K562 (cell line): Measurements from ENCODE around the gene SMC3. TPM values are rescaled to one million over a fixed set of nuclear protein-coding genes. Genes with fewer than 3 reads are reported as not detected.

Experiments
- ATAC-seq: fragments of 200-7000 bp; cut with Tn5 transposase; 3 replicates; pipeline ENCODE4 v1.9.1; 2020; ENCODE audit warnings: moderate library complexity
- BruUV-seq: library from RNA; stranded (reverse); fragments of 400-500 nt; replicated peaks from 2 replicates; lab custom pipeline; 2021; lab: Mats Ljungman, UMichigan
- CTCF ChIA-PET: fragments of 300-600 bp; formaldehyde crosslinking; extraction: SDS; loops from one replicate; lab custom pipeline; 2021; ENCODE audit warnings: low intra/inter-chr PET ratio; lab: Yijun Ruan, JAX
- POLR2A ChIA-PET: fragments of 300-600, 350-650 bp; sonication (Branson Sonifier 250); formaldehyde crosslinking; extraction: SDS; loops from one replicate; lab custom pipeline; 2021; ENCODE audit warnings: antibody characterized with exemption, inconsistent platforms; lab: Yijun Ruan, JAX
- DNase-seq, 4 experiments: peaks; one replicate each; pipeline versions ENCODE4 v3.0.0 to v3.0.0-alpha.2; 2011 to 2018; ENCODE audit warnings: low spot score in 3 of 4, mixed read lengths in 3 of 4; ENCODE audit errors: extremely low read depth in 1 of 4
- FAIRE-seq: peaks from 2 replicates; lab custom pipeline; 2011; peaks lifted over from hg19 to GRCh38; lab: Jason Lieb, UNC
- H2AFZ ChIP-seq: 2 replicates; pipeline ENCODE4 v1.6.0; 2011; ENCODE audit warnings: low read depth, low read length, control low read depth, inconsistent platforms
- H3K27ac ChIP-seq: fragments of 200-600 bp; 3 replicates; pipeline ENCODE4 v1.8.0; 2011; ENCODE audit warnings: low read depth, mild to moderate bottlenecking, control low read depth, inconsistent platforms, low read length, moderate library complexity, mixed read lengths; ENCODE audit errors: extremely low read depth
- H3K27me3 ChIP-seq, 2 experiments: fragments of 300-600 bp in 1 of 2; 2 replicates in 1 of 2; 3 replicates in 1 of 2; pipeline versions ENCODE4 v1.6.0 to v1.8.0; 2011; ENCODE audit warnings: inconsistent platforms in 2 of 2, low read length in 2 of 2, mild to moderate bottlenecking in 1 of 2, mixed read lengths in 1 of 2, moderate library complexity in 1 of 2; ENCODE audit not compliant: control insufficient read depth in 2 of 2, insufficient read depth in 2 of 2
- H3K36me3 ChIP-seq: fragments of 300-600 bp; 3 replicates; pipeline ENCODE4 v1.8.0; 2011; ENCODE audit warnings: mild to moderate bottlenecking, low read length, inconsistent platforms; ENCODE audit not compliant: control insufficient read depth, insufficient read depth
- H3K4me1 ChIP-seq, 2 experiments: fragments of 200-600 bp in 1 of 2; replicated peaks in 1 of 2; 2 replicates in 1 of 2; 3 replicates in 1 of 2; pipeline versions ENCODE4 v1.5.1 to v1.8.0; 2011; ENCODE audit warnings: inconsistent platforms in 2 of 2, low read length in 2 of 2, mild to moderate bottlenecking in 1 of 2, mixed read lengths in 1 of 2, moderate library complexity in 1 of 2; ENCODE audit not compliant: control insufficient read depth in 2 of 2, insufficient read depth in 2 of 2
- H3K4me2 ChIP-seq: 2 replicates; pipeline ENCODE4 v1.6.1; 2011; ENCODE audit warnings: low read length, control low read depth, inconsistent platforms, mixed read lengths; ENCODE audit not compliant: insufficient read depth
- H3K4me3 ChIP-seq: fragments of 200-600 bp; sonication (generic), shearing (Covaris generic); 2 replicates; pipeline ENCODE4 v1.5.1; 2016; ENCODE audit warnings: control low read depth, inconsistent platforms
- H3K79me2 ChIP-seq: fragments of 200-600 bp; 3 replicates; pipeline ENCODE4 v1.8.0; 2011; ENCODE audit warnings: low read length, inconsistent platforms; ENCODE audit not compliant: control insufficient read depth, insufficient read depth
- H3K9ac ChIP-seq, 2 experiments: 2 replicates each; pipeline versions ENCODE4 v1.6.0 to v1.6.1; 2011; ENCODE audit warnings: low read depth in 2 of 2, low read length in 2 of 2, control low read depth in 1 of 2, inconsistent platforms in 1 of 2, mild to moderate bottlenecking in 1 of 2, mixed read lengths in 1 of 2; ENCODE audit not compliant: insufficient read depth in 1 of 2
- H3K9me1 ChIP-seq: one replicate; pipeline ENCODE4 v1.6.0; 2011; ENCODE audit warnings: inconsistent platforms, mild to moderate bottlenecking, low read length, moderate library complexity; ENCODE audit not compliant: control insufficient read depth, insufficient read depth
- H3K9me3 ChIP-seq: replicated peaks from 2 replicates; pipeline ENCODE4 v1.5.1; 2011; ENCODE audit warnings: low read depth, low read length, inconsistent platforms; ENCODE audit not compliant: control insufficient read depth, insufficient read depth
- H4K20me1 ChIP-seq: replicated peaks from 2 replicates; pipeline ENCODE4 v1.6.1; 2011; ENCODE audit warnings: low read length, inconsistent platforms, mixed read lengths; ENCODE audit not compliant: control insufficient read depth, insufficient read depth
- ARNT ChIP-seq, 2 experiments: fragments of 450-650 bp; IDR thresholded peaks; 2 replicates each; pipeline ENCODE4 v1.6.1; 2016; ENCODE audit warnings: mild to moderate bottlenecking in 1 of 2
- EGR1 ChIP-seq: fragments of 450-650 bp; conservative IDR thresholded peaks from 2 replicates; pipeline ENCODE4 v1.6.1; 2017; ENCODE audit warnings: mild to moderate bottlenecking
- GTF2E2 ChIP-seq: fragments of 200-800 bp; sonication (Bioruptor generic); IDR thresholded peaks from 2 replicates; pipeline ENCODE4 v1.6.1; 2016; ENCODE audit warnings: missing genetic modification characterization, missing compliant biosample characterization
- POLR2G ChIP-seq: fragments of 200-400 bp; formaldehyde crosslinking; IDR thresholded peaks from 2 replicates; pipeline ENCODE4 v1.6.1; 2017; ENCODE audit warnings: low read depth, mild to moderate bottlenecking, antibody characterized with exemption, low read length, moderate library complexity
- SOX6 ChIP-seq: fragments of 450-650 bp; IDR thresholded peaks from 2 replicates; pipeline ENCODE4 v1.6.1; 2014; ENCODE audit warnings: mild to moderate bottlenecking
- YY1 ChIP-seq, 3 experiments: IDR thresholded peaks; 2 replicates each; pipeline ENCODE4 v1.6.1; 2011; ENCODE audit warnings: low read length in 2 of 3, mild to moderate bottlenecking in 2 of 3, moderate library complexity in 2 of 3, borderline replicate concordance in 1 of 3, control low read depth in 1 of 3, low read depth in 1 of 3; ENCODE audit not compliant: insufficient read depth in 3 of 3, insufficient replicate concordance in 2 of 3, control insufficient read depth in 1 of 3, insufficient read length in 1 of 3; ENCODE audit errors: extremely low read depth in 1 of 3
- WGBS: fragments of 100-300 bp; shearing (Covaris generic); methylation state at CpG from one replicate; pipeline ENCODE4 v1.1.6; 2016; ENCODE audit warnings: low coverage, mixed read lengths; ENCODE audit not compliant: insufficient coverage; ENCODE audit errors: missing lambda C conversion rate; 5-methylcytosine and 5-hydroxymethylcytosine counted together
- in situ Hi-C: fragments of 300-500 bp; cut with MboI; formaldehyde crosslinking; loops from 4 replicates; pipeline ENCODE4 v1.15.0; 2018; ENCODE audit warnings: inconsistent platforms, mixed read lengths
- intact Hi-C: fragments of 100-400 bp; cut with micrococcal nuclease; formaldehyde crosslinking; loops from 2 replicates; pipeline ENCODE4 v1.14.2; 2022
- polyA plus RNA-seq, 8 experiments: library from polyadenylated mRNA; depleted of rRNA in 4 of 8; stranded (reverse) in 5 of 8; unstranded in 3 of 8; fragments of >200 nt; fragmentation: Nextera tagmentation in 2 of 8; fragmentation: Illumina TruSeq in 1 of 8; extraction: Ambion mirVana in 2 of 8; extraction: Trizol in 1 of 8; gene quantifications; 2 replicates each; pipeline versions ENCODE4 v1.2.1 to v1.2.3, GENCODE V29; 2011 to 2014; ENCODE audit warnings: inconsistent platforms in 1 of 8, missing spikeins in 1 of 8
- total RNA-seq, 7 experiments: library from RNA; depleted of rRNA in 6 of 7; stranded (reverse); fragments of >200 nt in 6 of 7; fragmentation: Illumina TruSeq in 2 of 7; extraction: Trizol in 2 of 7; gene quantifications; 2 replicates each; pipeline versions ENCODE4 v1.2.1 to v1.2.3, GENCODE V29; 2011 to 2021; ENCODE audit warnings: low replicate concordance in 1 of 7
- TF ChIP-seq, protein P1 (sequence below): fragments of 200-800 bp; sonication (Bioruptor generic); IDR thresholded peaks from 2 replicates; pipeline ENCODE4 v1.6.1; 2017; ENCODE audit warnings: missing genetic modification characterization, missing compliant biosample characterization
- TF ChIP-seq, protein P2 (sequence below): sonication (generic); formaldehyde crosslinking; IDR thresholded peaks from 2 replicates; pipeline ENCODE4 v1.8.1; 2023; ENCODE audit warnings: mild to moderate bottlenecking, missing genetic modification reagents

The SMC3 gene
- total and polyA plus RNA-seq, 9 of the 15 experiments (the other 6 are each of a cell fraction or from before 2014, with no cell fraction given) = 21.3 to 62.6 (median 39.3) TPM

DNA sequence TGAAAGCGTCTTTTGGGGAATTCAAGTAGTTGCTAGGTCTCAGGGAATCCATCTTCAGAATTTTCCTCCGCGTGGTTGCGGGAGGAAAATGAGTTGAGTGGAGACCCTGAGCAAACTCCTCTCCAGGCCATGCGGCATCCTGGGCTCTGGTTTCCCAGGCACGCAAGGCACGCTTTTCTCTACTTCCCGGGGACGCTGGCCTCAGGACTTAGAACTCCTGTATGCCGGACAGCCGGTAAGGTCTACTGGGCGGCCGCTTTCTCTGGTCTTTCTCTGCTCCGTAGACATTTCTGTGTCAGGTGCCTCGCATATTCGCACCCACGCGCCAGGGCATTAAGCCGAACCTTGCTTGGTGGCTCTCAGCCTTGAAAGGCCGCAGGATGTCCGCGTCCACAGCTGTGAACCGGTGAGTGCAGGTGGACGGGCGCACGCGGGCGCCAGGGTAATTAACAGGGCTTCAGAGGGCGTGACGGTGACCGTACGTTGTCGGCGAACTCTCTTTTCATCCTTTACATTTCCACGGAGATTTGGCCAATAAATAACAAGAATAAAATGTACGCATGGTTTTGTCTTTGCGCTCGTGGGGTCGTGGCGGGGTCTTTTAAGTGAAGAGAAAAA, 75.6 kb downstream of the SMC3 start:
- H3K9me3 ChIP-seq = no peaks in the 10 kb centered on the region
- TF ChIP-seq SOX6 = no peak
- TF ChIP-seq, all 486 proteins: peak for 0
- Histone ChIP-seq H3K27me3 (no peaks in the 10 kb centered on the region), H3K4me1 (peaks cover 11 to 14% of the 10 kb centered on the region in 2 experiments; a peak in 4 of 5 replicates), H3K4me3 (no peak overlapping the region), H3K36me3 (no peaks in the 10 kb centered on the region), H2AFZ (0 out of 2 replicates have a peak overlapping the region, but pooled peaks have one; percentile 16), H3K9me1 (no peaks in the 10 kb centered on the region), H3K79me2 (peaks cover 40% of the 10 kb centered on the region), H3K9ac (no peak overlapping the region), H3K4me2 (no peak overlapping the region), H3K27ac (no peak overlapping the region), H4K20me1 (no peaks in the 10 kb centered on the region)
- CTCF ChIA-PET = no interaction called here
- WGBS = 98% methylated on average over 13 of the region's 40 CpGs
- no TSS peak for BruUV-seq
- intact Hi-C loops = no loop called here
- POLR2A ChIA-PET = no interaction called here
- ATAC-seq = no peak
- FAIRE-seq = no peak
- no peak for DNase-seq
- in situ Hi-C loops = no loop called here

DNA sequence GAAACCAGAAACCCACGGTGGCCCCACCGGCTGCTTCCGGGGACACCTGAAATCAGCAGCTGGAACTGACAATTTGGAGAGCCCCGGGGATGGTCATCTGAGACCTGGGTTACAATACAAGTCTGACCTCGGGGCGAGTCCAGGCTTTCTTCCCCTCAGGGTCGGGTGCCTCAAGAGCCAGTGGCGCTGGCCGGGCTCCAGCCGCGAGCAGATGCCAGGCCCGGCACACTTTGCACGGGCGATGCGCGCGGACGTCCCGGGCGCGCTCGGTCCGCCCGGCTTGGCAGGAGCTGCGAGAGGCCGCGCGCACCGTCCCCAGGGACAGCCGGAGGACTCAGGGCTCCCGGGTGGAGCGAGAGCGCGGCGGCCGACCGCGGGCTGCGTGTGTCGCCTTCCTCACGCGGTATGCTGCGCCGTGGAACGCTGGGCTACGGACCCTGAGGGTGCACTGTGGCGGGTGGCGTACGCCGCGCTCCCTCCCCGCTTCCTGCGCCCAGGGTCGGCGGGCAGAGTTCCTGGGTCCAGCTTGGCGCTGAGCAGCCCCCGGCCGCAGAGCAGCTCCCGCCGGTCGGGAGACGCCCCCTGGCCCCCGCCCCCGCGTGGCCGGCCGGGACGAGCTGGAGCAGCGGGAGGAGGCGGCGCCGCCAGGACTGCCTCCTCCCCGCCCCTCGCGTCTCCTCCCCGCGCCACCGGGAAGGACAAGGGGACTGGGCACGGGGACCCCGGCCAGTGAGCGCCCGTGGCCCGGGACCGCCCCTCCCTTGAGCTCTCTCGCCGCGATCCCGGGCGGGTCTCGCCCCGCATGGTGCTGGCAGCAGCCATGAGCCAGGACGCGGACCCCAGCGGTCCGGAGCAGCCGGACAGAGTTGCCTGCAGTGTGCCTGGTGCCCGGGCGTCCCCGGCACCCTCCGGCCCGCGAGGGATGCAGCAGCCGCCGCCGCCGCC, 76.4 kb downstream of the SMC3 start, which contains the start of gene RBM20:
RBM20 (plus strand) TSS at position 684 of the 945 bp plus-strand sequence; CDS start at position 803, 119 bp downstream.
- no TSS peak for BruUV-seq
- intact Hi-C loops = no loop called here
- TF ChIP-seq EGR1 (0 out of 2 replicates have a peak, but pooled peaks have one; percentile 8), POLR2G (peak; percentile 75), YY1 (IDR thresholded peaks at IDR 0.05; ENCODE audit: borderline replicate concordance in 1 of 3, control insufficient read depth in 1 of 3, extremely low read depth in 1 of 3, insufficient read depth in 3 of 3, insufficient read length in 1 of 3, insufficient replicate concordance in 2 of 3, low read depth in 1 of 3, low read length in 2 of 3) (peak in 1 of 3 experiments; percentile 12), ARNT (IDR thresholded peaks at IDR 0.05) (no peak), GTF2E2 (no peak)
- TF ChIP-seq, protein P1, sequence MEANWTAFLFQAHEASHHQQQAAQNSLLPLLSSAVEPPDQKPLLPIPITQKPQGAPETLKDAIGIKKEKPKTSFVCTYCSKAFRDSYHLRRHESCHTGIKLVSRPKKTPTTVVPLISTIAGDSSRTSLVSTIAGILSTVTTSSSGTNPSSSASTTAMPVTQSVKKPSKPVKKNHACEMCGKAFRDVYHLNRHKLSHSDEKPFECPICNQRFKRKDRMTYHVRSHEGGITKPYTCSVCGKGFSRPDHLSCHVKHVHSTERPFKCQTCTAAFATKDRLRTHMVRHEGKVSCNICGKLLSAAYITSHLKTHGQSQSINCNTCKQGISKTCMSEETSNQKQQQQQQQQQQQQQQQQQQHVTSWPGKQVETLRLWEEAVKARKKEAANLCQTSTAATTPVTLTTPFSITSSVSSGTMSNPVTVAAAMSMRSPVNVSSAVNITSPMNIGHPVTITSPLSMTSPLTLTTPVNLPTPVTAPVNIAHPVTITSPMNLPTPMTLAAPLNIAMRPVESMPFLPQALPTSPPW (CRISPR knock-in tag) = peak; percentile 56
- TF ChIP-seq, protein P2, sequence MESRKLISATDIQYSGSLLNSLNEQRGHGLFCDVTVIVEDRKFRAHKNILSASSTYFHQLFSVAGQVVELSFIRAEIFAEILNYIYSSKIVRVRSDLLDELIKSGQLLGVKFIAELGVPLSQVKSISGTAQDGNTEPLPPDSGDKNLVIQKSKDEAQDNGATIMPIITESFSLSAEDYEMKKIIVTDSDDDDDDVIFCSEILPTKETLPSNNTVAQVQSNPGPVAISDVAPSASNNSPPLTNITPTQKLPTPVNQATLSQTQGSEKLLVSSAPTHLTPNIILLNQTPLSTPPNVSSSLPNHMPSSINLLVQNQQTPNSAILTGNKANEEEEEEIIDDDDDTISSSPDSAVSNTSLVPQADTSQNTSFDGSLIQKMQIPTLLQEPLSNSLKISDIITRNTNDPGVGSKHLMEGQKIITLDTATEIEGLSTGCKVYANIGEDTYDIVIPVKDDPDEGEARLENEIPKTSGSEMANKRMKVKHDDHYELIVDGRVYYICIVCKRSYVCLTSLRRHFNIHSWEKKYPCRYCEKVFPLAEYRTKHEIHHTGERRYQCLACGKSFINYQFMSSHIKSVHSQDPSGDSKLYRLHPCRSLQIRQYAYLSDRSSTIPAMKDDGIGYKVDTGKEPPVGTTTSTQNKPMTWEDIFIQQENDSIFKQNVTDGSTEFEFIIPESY (CRISPR knock-in tag) = peak; percentile 99

More for the DNA sequence above, 76.4 kb downstream of the SMC3 start, which contains the start of gene RBM20:
- in situ Hi-C loops = no loop called here
- Histone ChIP-seq H3K9me3 (no peaks in the 10 kb centered on the region), H4K20me1 (no peaks in the 10 kb centered on the region), H3K27me3 (no peaks in the 10 kb centered on the region), H3K4me1 (peaks cover 11 to 14% of the 10 kb centered on the region in 2 experiments; a peak in 4 of 5 replicates), H2AFZ (peak within 1 kb of the TSS; percentile 77), H3K36me3 (no peaks in the 10 kb centered on the region), H3K9ac (peak within 1 kb of the TSS; percentile 90 to 93), H3K27ac (peak within 1 kb of the TSS; percentile 85), H3K79me2 (peaks cover 47% of the 10 kb centered on the region), H3K4me3 (peak within 1 kb of the TSS; percentile 66), H3K9me1 (no peaks in the 10 kb centered on the region), H3K4me2 (peak within 1 kb of the TSS; percentile 84)
- FAIRE-seq (no peak), DNase-seq (peak; percentile 59 to 76 (median 68)), ATAC-seq (peak; percentile 75)
- CTCF ChIA-PET = no interaction called here
- WGBS = 50% methylated on average over 2 of the region's 106 CpGs
- POLR2A ChIA-PET = interaction anchor here (0.7 to 1.7 kb wide), 4 partner anchors 9 to 281 kb away, joined by 3 to 5 read pairs (median 4); no protein-coding TSS in a partner anchor
